ENCODE data around the gene ANKRD34B.
A peak's percentile ranks its signal among the peaks of the same experiment; 100 is the strongest.

- peak; percentile 92 for TF ChIP-seq EZH2 (IDR thresholded peaks at IDR 0.05; ENCODE audit: low read length)
- no peak for TF ChIP-seq CTCF (optimal IDR thresholded peaks at IDR 0.05 in 1 of 3, IDR thresholded peaks at IDR 0.05 in 1 of 3, conservative IDR thresholded peaks at IDR 0.05 in 1 of 3; ENCODE audit: extremely low read depth in 1 of 3, insufficient read depth in 2 of 3, low read length in 3 of 3)
Observed at GRCh38 chr5:80569086-80569960, 757 bp downstream of the ANKRD34B start.
